Endothelial cell of umbilical vein (primary cell): ENCODE results near the gene MCM3AP. TPM values are rescaled to one million over a fixed set of nuclear protein-coding genes. Genes with fewer than 3 reads are reported as not detected.

ENCODE experiments used
- BruUV-seq: library from RNA; stranded (reverse); fragments of 400-500 nt; replicated peaks from 2 replicates; lab custom pipeline; 2021; lab: Mats Ljungman, UMichigan
- CTCF ChIA-PET: fragments of 300-600, 350-600 bp; sonication (Branson Sonifier 250); formaldehyde crosslinking; loops from one replicate; lab custom pipeline; 2021; ENCODE audit warnings: antibody characterized with exemption, inconsistent platforms; lab: Charles Lee
- POLR2A ChIA-PET: fragments of 300-600, 350-600 bp; sonication (Branson Sonifier 250); formaldehyde crosslinking; loops from one replicate; lab custom pipeline; 2021; ENCODE audit warnings: antibody characterized with exemption, inconsistent platforms; lab: Charles Lee
- DNase-seq: peaks from one replicate; pipeline ENCODE4 v3.0.0-alpha.2; 2011; ENCODE audit warnings: low read depth, low spot score
- FAIRE-seq: peaks from 2 replicates; lab custom pipeline; 2011; peaks lifted over from hg19 to GRCh38; lab: Jason Lieb, UNC
- H2AFZ ChIP-seq: 2 replicates; pipeline ENCODE4 v1.6.0; 2012; ENCODE audit warnings: low read depth, low read length, control low read depth, inconsistent platforms
- H3K27ac ChIP-seq: 2 replicates; pipeline ENCODE4 v1.5.1; 2011; ENCODE audit warnings: low read depth, mild to moderate bottlenecking, control low read depth, low read length, moderate library complexity; ENCODE audit not compliant: insufficient read depth
- H3K27me3 ChIP-seq, 2 experiments: 2 replicates each; pipeline versions ENCODE4 v1.6.0 to v1.6.1; 2011; ENCODE audit warnings: low read length in 2 of 2, mixed read lengths in 1 of 2; ENCODE audit not compliant: control insufficient read depth in 2 of 2, insufficient read depth in 2 of 2
- H3K36me3 ChIP-seq, 2 experiments: 2 replicates in 1 of 2; 3 replicates in 1 of 2; pipeline ENCODE4 v1.5.1; 2011; ENCODE audit warnings: low read length in 2 of 2, mild to moderate bottlenecking in 1 of 2, moderate library complexity in 1 of 2; ENCODE audit not compliant: control insufficient read depth in 2 of 2, insufficient read depth in 2 of 2; ENCODE audit errors: extremely low read depth in 1 of 2
- H3K4me1 ChIP-seq: 3 replicates; pipeline ENCODE4 v1.5.1; 2011; ENCODE audit warnings: mild to moderate bottlenecking, low read length; ENCODE audit not compliant: control insufficient read depth, insufficient read depth; ENCODE audit errors: extremely low read depth
- H3K4me2 ChIP-seq: 2 replicates; pipeline ENCODE4 v1.6.1; 2011; ENCODE audit warnings: low read length, control low read depth, mixed read lengths; ENCODE audit not compliant: insufficient read depth
- H3K4me3 ChIP-seq, 3 experiments: fragments of 200-600 bp in 1 of 3; sonication (generic), shearing (Covaris generic) in 1 of 3; replicated peaks in 1 of 3; 2 replicates each; pipeline ENCODE4 v1.5.1; 2011 to 2016; ENCODE audit warnings: control low read depth in 3 of 3, low read length in 3 of 3, mild to moderate bottlenecking in 2 of 3, inconsistent platforms in 1 of 3, low read depth in 1 of 3, moderate library complexity in 1 of 3; ENCODE audit not compliant: insufficient read depth in 1 of 3
- H3K79me2 ChIP-seq: 2 replicates; pipeline ENCODE4 v1.6.0; 2012; ENCODE audit warnings: low read length, inconsistent platforms; ENCODE audit not compliant: control insufficient read depth, insufficient read depth
- H3K9ac ChIP-seq: replicated peaks from 2 replicates; pipeline ENCODE3; 2011; ENCODE audit warnings: low read length, control low read depth; ENCODE audit not compliant: insufficient read depth; ENCODE audit errors: extremely low read depth
- H3K9me1 ChIP-seq: replicated peaks from 3 replicates; pipeline ENCODE4 v1.6.0; 2011; ENCODE audit warnings: mild to moderate bottlenecking, low read length; ENCODE audit not compliant: control insufficient read depth, insufficient read depth; ENCODE audit errors: extremely low read depth
- H3K9me3 ChIP-seq: replicated peaks from 2 replicates; pipeline ENCODE4 v1.5.1; 2012; ENCODE audit warnings: low read length, inconsistent platforms; ENCODE audit not compliant: control insufficient read depth, insufficient read depth
- H4K20me1 ChIP-seq: replicated peaks from 2 replicates; pipeline ENCODE3; 2011; ENCODE audit warnings: mild to moderate bottlenecking, low read length; ENCODE audit not compliant: control insufficient read depth, insufficient read depth; ENCODE audit errors: extremely low read depth
- CTCF ChIP-seq, 2 donors: IDR thresholded peaks; 1 replicate in 1 of 2; 2 replicates in 1 of 2; pipeline ENCODE4 v1.5.1; 2011; ENCODE audit warnings: low read length in 2 of 2, mild to moderate bottlenecking in 2 of 2, moderate library complexity in 2 of 2, control low read depth in 1 of 2, inconsistent platforms in 1 of 2, low read depth in 1 of 2; ENCODE audit not compliant: insufficient read depth in 1 of 2; ENCODE audit errors: extremely low read depth in 1 of 2
- EZH2 ChIP-seq: IDR thresholded peaks from 2 replicates; pipeline ENCODE4 v1.6.1; 2012; ENCODE audit warnings: borderline replicate concordance, low read depth, mild to moderate bottlenecking, moderate library complexity, low read length, inconsistent platforms; ENCODE audit not compliant: severe bottlenecking
- FOS ChIP-seq: IDR thresholded peaks from 2 replicates; pipeline ENCODE4 v1.6.1; 2011; ENCODE audit warnings: mild to moderate bottlenecking, low read length, moderate library complexity, borderline replicate concordance; ENCODE audit not compliant: insufficient read depth
- GATA2 ChIP-seq: IDR thresholded peaks from 2 replicates; pipeline ENCODE4 v1.7.0; 2011; ENCODE audit warnings: low read depth, mild to moderate bottlenecking, moderate library complexity, mixed read lengths, low read length; ENCODE audit not compliant: insufficient read length, insufficient read depth
- JUN ChIP-seq: IDR thresholded peaks from 2 replicates; pipeline ENCODE4 v1.6.1; 2011; ENCODE audit warnings: borderline replicate concordance, low read depth; ENCODE audit not compliant: insufficient read length, insufficient read depth
- MYC ChIP-seq: IDR thresholded peaks from one replicate; pipeline ENCODE4 v1.6.1; 2011; ENCODE audit warnings: mild to moderate bottlenecking, low read depth, low read length
- POLR2A ChIP-seq: IDR thresholded peaks from 2 replicates; pipeline ENCODE4 v1.6.1; 2012; ENCODE audit warnings: low read depth, mild to moderate bottlenecking, control low read depth, low read length
- POLR2AphosphoS5 ChIP-seq: IDR thresholded peaks from 2 replicates; pipeline ENCODE4 v1.6.1; 2012; ENCODE audit warnings: low read depth, mild to moderate bottlenecking, control low read depth, low read length, moderate library complexity; ENCODE audit not compliant: insufficient read depth
- dilution Hi-C: fragments of 300-500 bp; cut with MboI; formaldehyde crosslinking; loops from one replicate; pipeline ENCODE4 v1.15.0; 2019; ENCODE audit warnings: low sequenced_read_pairs; ENCODE audit not compliant: extremely low pct_ligation_motif_present
- intact Hi-C: fragments of 100-400 bp; cut with micrococcal nuclease; formaldehyde crosslinking; loops from one replicate; pipeline ENCODE4 v1.10.0; 2022
- polyA plus RNA-seq, 4 experiments: library from polyadenylated mRNA; depleted of rRNA in 3 of 4; stranded (reverse) in 3 of 4; unstranded in 1 of 4; fragments of >200 nt; gene quantifications; 2 replicates each; pipeline versions ENCODE4 v1.2.1 to v1.2.3, GENCODE V29; 2011 to 2012; ENCODE audit warnings: missing spikeins in 1 of 4
- total RNA-seq: library from RNA; stranded (reverse); gene quantifications from 2 replicates; pipeline ENCODE4 v1.2.3, GENCODE V29; 2021

MCM3AP gene
- total and polyA plus RNA-seq, 2 donors (not counting 3 experiments of a cell fraction or from before 2014, with no cell fraction given) = 37.9 to 115 TPM

GRCh38 chr21:46219591-46220239 lies 65.7 kb downstream of the MCM3AP start:
- no peaks in the 10 kb centered on the region for H4K20me1 ChIP-seq
- CTCF ChIA-PET = no interaction called here
- FAIRE-seq = no peak

More at GRCh38 chr21:46219591-46220239, 65.7 kb downstream of the MCM3AP start:
- Histone ChIP-seq H3K27me3 (no peaks in the 10 kb centered on the region), H3K27ac (no peak overlapping the region), H3K4me1 (no peaks in the 10 kb centered on the region), H3K4me3 (no peak overlapping the region), H3K9me1 (no peaks in the 10 kb centered on the region), H3K9me3 (no peaks in the 10 kb centered on the region), H3K9ac (no peak overlapping the region), H2AFZ (no peak overlapping the region), H3K4me2 (no peak overlapping the region), H3K36me3 (peaks cover 10 to 13% of the 10 kb centered on the region in 2 experiments), H3K79me2 (peaks cover 22% of the 10 kb centered on the region)
- intact Hi-C loops (no loop called here), dilution Hi-C loops (no loop called here)
- POLR2A ChIA-PET = no interaction called here
- no TSS peak for BruUV-seq
- no peak for TF ChIP-seq POLR2A
- no peak for TF ChIP-seq POLR2AphosphoS5
- no peak for TF ChIP-seq CTCF (IDR thresholded peaks at IDR 0.05; ENCODE audit: extremely low read depth in 1 of 2, insufficient read depth in 1 of 2, low read depth in 1 of 2, low read length in 2 of 2)
- TF ChIP-seq MYC = no peak
- no peak for TF ChIP-seq FOS
- TF ChIP-seq JUN = no peak
- no peak for TF ChIP-seq GATA2
- TF ChIP-seq EZH2 = no peak
- no peak for DNase-seq
